GM23338 (cell line): ENCODE results near the gene CSH2.

Experiments used
- CREB1 ChIP-seq: fragments of 250-450 bp; sonication (Bioruptor Pico); IDR thresholded peaks from 2 replicates; pipeline ENCODE4 v1.5.0; 2020; ENCODE audit warnings: low read depth, mild to moderate bottlenecking, moderate library complexity
- EZH2 ChIP-seq: fragments of 200-600 bp; sonication (generic); IDR thresholded peaks from one replicate; pipeline ENCODE4 v1.8.0; 2017; ENCODE audit warnings: antibody characterized with exemption, mild to moderate bottlenecking, low read depth; ENCODE audit not compliant: unreplicated experiment
- EZH2phosphoT487 ChIP-seq: fragments of 200-600 bp; sonication (generic); IDR thresholded peaks from one replicate; pipeline ENCODE4 v1.8.1; 2018; ENCODE audit warnings: antibody characterized with exemption; ENCODE audit not compliant: unreplicated experiment
- POLR2AphosphoS5 ChIP-seq: IDR thresholded peaks from 2 replicates; pipeline ENCODE4 v1.6.1; 2016; ENCODE audit warnings: antibody characterized with exemption, low read depth
- ZNF331 ChIP-seq: fragments of 250-450 bp; sonication (Bioruptor Pico); IDR thresholded peaks from 2 replicates; pipeline ENCODE4 v1.5.0; 2020; ENCODE audit warnings: low read depth, mild to moderate bottlenecking, moderate library complexity
- TF ChIP-seq, protein P1 (sequence below), 2 experiments: fragments of 200-600 bp in 1 of 2; sonication (generic) in 1 of 2; conservative IDR thresholded peaks; 2 replicates each; pipeline versions ENCODE4 v1.5.1 to v1.6.1; 2016 to 2017; ENCODE audit warnings: antibody characterized with exemption in 2 of 2, low read depth in 2 of 2, mild to moderate bottlenecking in 2 of 2, moderate library complexity in 1 of 2
- TF ChIP-seq, protein P2 (sequence below): IDR thresholded peaks from one replicate; pipeline ENCODE4 v1.6.1; 2018; ENCODE audit warnings: antibody characterized with exemption; ENCODE audit not compliant: unreplicated experiment
- TF ChIP-seq, protein P3 (sequence below): IDR thresholded peaks from 2 replicates; pipeline ENCODE4 v1.6.1; 2016; ENCODE audit warnings: antibody characterized with exemption

DNA sequence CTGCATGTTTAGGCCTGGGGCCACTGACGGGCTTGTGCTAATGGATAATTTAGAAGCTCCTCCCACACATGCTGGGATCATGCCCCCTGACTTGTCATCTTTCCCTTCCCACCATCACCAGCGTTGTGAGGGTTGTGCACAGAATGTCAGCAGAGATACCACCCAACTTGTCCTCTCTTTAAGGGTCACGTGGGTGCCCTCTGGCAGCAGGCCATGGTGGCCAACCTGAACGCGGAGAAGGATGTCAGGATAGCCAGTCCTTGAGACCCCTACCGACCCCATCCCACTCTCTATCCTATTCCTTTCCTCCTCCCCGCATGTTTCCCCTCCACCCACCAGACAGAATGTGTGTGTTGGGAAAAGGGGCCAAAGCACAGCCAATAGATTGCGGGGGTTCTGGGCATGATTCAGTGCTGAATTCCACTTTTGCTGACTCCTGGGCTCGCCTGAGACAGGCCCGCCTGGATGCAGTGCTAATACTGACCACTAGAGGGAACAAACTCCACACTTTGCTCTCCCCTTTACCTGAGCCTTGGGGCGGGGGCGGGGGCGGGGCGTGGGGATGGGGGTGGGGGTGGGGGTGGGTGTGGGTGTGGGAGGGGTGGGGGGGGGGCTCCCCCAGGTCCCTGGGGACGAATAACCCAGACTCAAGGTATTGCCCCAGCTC lies 8.6 kb upstream of the CSH2 start, which contains the start of gene GH2:
- TF ChIP-seq, protein P1, sequence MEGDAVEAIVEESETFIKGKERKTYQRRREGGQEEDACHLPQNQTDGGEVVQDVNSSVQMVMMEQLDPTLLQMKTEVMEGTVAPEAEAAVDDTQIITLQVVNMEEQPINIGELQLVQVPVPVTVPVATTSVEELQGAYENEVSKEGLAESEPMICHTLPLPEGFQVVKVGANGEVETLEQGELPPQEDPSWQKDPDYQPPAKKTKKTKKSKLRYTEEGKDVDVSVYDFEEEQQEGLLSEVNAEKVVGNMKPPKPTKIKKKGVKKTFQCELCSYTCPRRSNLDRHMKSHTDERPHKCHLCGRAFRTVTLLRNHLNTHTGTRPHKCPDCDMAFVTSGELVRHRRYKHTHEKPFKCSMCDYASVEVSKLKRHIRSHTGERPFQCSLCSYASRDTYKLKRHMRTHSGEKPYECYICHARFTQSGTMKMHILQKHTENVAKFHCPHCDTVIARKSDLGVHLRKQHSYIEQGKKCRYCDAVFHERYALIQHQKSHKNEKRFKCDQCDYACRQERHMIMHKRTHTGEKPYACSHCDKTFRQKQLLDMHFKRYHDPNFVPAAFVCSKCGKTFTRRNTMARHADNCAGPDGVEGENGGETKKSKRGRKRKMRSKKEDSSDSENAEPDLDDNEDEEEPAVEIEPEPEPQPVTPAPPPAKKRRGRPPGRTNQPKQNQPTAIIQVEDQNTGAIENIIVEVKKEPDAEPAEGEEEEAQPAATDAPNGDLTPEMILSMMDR (conservative IDR thresholded peaks at IDR 0.05; ENCODE audit: low read depth in 2 of 2) = peak; percentile 58 to 67
- TF ChIP-seq EZH2phosphoT487 (no peak), POLR2AphosphoS5 (no peak), CREB1 (no peak), EZH2 (no peak), ZNF331 (CRISPR knock-in tag) (no peak)
- TF ChIP-seq, protein P2, sequence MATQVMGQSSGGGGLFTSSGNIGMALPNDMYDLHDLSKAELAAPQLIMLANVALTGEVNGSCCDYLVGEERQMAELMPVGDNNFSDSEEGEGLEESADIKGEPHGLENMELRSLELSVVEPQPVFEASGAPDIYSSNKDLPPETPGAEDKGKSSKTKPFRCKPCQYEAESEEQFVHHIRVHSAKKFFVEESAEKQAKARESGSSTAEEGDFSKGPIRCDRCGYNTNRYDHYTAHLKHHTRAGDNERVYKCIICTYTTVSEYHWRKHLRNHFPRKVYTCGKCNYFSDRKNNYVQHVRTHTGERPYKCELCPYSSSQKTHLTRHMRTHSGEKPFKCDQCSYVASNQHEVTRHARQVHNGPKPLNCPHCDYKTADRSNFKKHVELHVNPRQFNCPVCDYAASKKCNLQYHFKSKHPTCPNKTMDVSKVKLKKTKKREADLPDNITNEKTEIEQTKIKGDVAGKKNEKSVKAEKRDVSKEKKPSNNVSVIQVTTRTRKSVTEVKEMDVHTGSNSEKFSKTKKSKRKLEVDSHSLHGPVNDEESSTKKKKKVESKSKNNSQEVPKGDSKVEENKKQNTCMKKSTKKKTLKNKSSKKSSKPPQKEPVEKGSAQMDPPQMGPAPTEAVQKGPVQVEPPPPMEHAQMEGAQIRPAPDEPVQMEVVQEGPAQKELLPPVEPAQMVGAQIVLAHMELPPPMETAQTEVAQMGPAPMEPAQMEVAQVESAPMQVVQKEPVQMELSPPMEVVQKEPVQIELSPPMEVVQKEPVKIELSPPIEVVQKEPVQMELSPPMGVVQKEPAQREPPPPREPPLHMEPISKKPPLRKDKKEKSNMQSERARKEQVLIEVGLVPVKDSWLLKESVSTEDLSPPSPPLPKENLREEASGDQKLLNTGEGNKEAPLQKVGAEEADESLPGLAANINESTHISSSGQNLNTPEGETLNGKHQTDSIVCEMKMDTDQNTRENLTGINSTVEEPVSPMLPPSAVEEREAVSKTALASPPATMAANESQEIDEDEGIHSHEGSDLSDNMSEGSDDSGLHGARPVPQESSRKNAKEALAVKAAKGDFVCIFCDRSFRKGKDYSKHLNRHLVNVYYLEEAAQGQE = no peak
- TF ChIP-seq, protein P3, sequence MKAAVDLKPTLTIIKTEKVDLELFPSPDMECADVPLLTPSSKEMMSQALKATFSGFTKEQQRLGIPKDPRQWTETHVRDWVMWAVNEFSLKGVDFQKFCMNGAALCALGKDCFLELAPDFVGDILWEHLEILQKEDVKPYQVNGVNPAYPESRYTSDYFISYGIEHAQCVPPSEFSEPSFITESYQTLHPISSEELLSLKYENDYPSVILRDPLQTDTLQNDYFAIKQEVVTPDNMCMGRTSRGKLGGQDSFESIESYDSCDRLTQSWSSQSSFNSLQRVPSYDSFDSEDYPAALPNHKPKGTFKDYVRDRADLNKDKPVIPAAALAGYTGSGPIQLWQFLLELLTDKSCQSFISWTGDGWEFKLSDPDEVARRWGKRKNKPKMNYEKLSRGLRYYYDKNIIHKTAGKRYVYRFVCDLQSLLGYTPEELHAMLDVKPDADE = no peak
